Posterior vena cava (tissue), 2 donors: ENCODE data around the gene VTI1B. TPM values are rescaled to one million over a fixed set of nuclear protein-coding genes. Genes with fewer than 3 reads are reported as not detected.
A peak's percentile ranks its signal among the peaks of the same experiment; 100 is the strongest.

Experiments used
- DNase-seq: peaks from one replicate; pipeline ENCODE4 v3.0.0-alpha.2; 2020; ENCODE audit warnings: low spot score
- intact Hi-C, 2 donors: fragments of 100-400 bp; cut with DNase I; formaldehyde crosslinking; loops; one replicate each; pipeline versions ENCODE4 v1.14.1 to v1.14.2; 2022 to 2023
- total RNA-seq, 2 donors: library from RNA; stranded (reverse); fragmentation: NEBNext Ultra II Directional; extraction: Animal tissue kit (Norgen Biotek cat#: 25700); gene quantifications; one replicate each; pipeline ENCODE4 v1.2.1, GENCODE V29; 2021
- donor health status: DM: yes; HTN: yes; CAD: no.
- donor health status: DM: yes; HTN: yes; CAD: no.

The VTI1B gene
- total RNA-seq, 2 donors from 2014 or later: 111 to 117 TPM

DNA sequence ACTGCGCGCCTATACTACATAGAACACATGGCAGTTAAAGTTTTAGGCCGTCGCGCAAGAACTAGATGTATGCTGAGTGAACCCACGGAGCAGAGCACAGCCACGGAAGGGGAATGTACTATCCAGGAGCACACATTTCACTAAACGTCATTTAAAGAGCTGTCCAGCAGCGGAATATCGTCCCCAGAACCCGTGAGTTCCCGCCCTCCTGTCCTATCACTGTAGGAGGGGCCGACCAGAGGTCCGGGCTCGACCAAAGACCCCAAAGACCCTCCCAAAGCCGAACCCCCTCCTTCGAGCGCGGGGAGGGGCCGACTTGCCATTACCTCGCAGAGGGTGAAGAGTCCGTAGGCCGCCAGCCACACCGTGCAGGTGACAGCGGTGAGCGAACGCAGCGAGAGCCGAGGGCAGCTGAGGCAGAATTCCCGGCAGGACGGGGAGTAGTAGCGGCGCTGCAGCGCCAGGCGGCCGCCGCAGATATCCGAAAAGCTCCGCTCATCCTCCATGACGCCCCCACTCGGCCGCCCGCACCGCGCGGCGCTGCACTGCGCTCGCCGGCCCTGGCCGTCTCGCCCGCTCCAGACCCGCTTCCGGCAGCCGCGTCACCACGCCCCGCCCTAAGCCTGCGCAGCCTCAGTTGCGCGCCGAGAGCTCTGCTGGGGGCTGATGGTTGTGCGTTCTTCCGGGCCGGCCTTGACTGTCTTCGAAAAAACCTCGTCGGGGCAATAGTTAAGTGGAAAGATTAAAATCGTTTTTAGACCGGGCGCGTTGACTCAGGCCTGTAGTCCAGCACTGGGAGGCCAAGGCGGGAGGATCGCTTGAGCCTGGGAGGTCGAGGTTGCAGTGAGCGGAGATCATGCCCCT lies 74.5 kb downstream of the VTI1B start, which contains the start of gene PIGH:
TSS of gene PIGH (minus strand) at position 571 of the 864 bp plus-strand sequence. CDS start at position 506, 65 bp downstream.
- intact Hi-C loops: no loop called here
- DNase-seq: peak; percentile 97

Other genes with a start within 250 kb of the VTI1B start
- 1 to 10 TPM; 1.7 to 4.4 TPM for gene TMEM229B, start 185.9 kb downstream of the VTI1B start, total RNA-seq
- gene PLEKHH1, start 141.3 kb downstream of the VTI1B start, total RNA-seq: 1 to 10 TPM; 1.4 to 1.8 TPM
- gene PIGH, start 74.4 kb downstream of the VTI1B start, total RNA-seq: 10 to 100 TPM; 15.4 to 17.3 TPM
- gene ARG2, start 54.7 kb downstream of the VTI1B start, total RNA-seq: 1 to 10 TPM; 1.9 to 5.1 TPM
- 10 to 100 TPM; 29.9 to 31.7 TPM for gene RDH11, start 21.1 kb upstream of the VTI1B start, total RNA-seq
- gene RDH12, start 27.3 kb upstream of the VTI1B start, total RNA-seq: under 1 TPM in 1 of 2 donors, not detected in 1; 0.23 TPM
- gene ZFYVE26, start 142.0 kb upstream of the VTI1B start, total RNA-seq: 10 to 100 TPM; 18.7 to 23.1 TPM
- 10 to 100 TPM; 13.7 to 15.1 TPM for gene RAD51B, start 145.1 kb upstream of the VTI1B start, total RNA-seq